ENCODE results near the gene YEATS2. TPM values are rescaled to one million over a fixed set of nuclear protein-coding genes. Genes with fewer than 3 reads are reported as not detected.
"Not testable (repeated sequence)": the region's sequence is repeated elsewhere in the genome, so short reads cannot be mapped to it uniquely, and the experiment has no call there.

Gene YEATS2
- total RNA-seq, 1 experiment from 2014 or later = 57.4 TPM

DNA sequence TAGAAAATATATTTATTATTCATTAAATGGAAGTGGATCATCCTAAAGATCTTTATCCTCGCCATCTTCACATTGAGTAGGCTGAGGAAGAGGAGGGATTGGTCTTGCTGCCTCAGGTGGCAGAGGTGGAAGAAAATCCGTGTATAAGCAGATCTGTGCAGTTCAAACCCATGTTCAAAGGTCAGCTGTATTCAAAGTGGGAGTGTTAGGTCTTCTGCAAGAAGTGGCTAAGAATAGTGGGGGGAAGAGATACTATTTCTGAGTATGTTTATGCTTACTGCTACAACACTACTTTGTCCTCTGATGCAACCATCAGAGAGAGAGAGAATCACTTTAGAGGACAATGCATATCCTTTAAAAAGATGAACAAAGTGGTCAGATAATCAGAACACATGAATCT, 39.5 kb downstream of the YEATS2 start:
- H3K27me3 Mint-ChIP-seq (ENCODE audit: unreplicated experiment) = no peaks in the 10 kb centered on the region
- CTCF ChIA-PET = no interaction called here
- no peaks in the 10 kb centered on the region for H3K9me3 Mint-ChIP-seq (ENCODE audit: low read depth, unreplicated experiment)
- peaks cover 19% of the 10 kb centered on the region for H3K36me3 Mint-ChIP-seq (ENCODE audit: insufficient read depth, unreplicated experiment)
- DNase-seq = no peak
- BruUV-seq (replicated peaks) = no TSS peak
- H3K4me3 Mint-ChIP-seq (ENCODE audit: low read depth, unreplicated experiment) = no peak overlapping the region
- no peak overlapping the region for H3K27ac Mint-ChIP-seq (ENCODE audit: unreplicated experiment)
- intact Hi-C loops (cut with micrococcal nuclease; ENCODE audit: unreplicated experiment) = no loop called here
- H3K4me1 Mint-ChIP-seq (ENCODE audit: low read depth, unreplicated experiment) = no peaks in the 10 kb centered on the region
- TF ChIP-seq, protein P1, sequence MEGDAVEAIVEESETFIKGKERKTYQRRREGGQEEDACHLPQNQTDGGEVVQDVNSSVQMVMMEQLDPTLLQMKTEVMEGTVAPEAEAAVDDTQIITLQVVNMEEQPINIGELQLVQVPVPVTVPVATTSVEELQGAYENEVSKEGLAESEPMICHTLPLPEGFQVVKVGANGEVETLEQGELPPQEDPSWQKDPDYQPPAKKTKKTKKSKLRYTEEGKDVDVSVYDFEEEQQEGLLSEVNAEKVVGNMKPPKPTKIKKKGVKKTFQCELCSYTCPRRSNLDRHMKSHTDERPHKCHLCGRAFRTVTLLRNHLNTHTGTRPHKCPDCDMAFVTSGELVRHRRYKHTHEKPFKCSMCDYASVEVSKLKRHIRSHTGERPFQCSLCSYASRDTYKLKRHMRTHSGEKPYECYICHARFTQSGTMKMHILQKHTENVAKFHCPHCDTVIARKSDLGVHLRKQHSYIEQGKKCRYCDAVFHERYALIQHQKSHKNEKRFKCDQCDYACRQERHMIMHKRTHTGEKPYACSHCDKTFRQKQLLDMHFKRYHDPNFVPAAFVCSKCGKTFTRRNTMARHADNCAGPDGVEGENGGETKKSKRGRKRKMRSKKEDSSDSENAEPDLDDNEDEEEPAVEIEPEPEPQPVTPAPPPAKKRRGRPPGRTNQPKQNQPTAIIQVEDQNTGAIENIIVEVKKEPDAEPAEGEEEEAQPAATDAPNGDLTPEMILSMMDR (IDR thresholded peaks at IDR 0.05; ENCODE audit: unreplicated experiment) = no peak

DNA sequence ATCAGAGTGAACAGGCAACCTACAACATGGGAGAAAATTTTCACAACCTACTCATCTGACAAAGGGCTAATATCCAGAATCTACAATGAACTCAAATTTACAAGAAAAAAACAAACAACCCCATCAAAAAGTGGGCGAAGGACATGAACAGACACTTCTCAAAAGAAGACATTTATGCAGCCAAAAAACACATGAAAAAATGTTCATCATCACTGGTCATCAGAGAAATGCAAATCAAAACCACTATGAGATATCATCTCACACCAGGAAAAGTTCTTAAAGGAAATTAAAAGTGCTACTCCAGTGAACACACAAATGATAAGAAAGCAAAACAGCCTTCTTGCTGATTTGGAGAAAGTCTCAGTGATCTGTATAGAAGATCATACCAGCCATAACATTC, 42.6 kb downstream of the YEATS2 start:
- H3K4me3 Mint-ChIP-seq (ENCODE audit: low read depth, unreplicated experiment); intact Hi-C loops (cut with micrococcal nuclease; ENCODE audit: unreplicated experiment); H3K9me3 Mint-ChIP-seq (ENCODE audit: low read depth, unreplicated experiment); H3K27me3 Mint-ChIP-seq (ENCODE audit: unreplicated experiment); H3K4me1 Mint-ChIP-seq (ENCODE audit: low read depth, unreplicated experiment); H3K27ac Mint-ChIP-seq (ENCODE audit: unreplicated experiment); DNase-seq: not testable (repeated sequence)
- TSS peak; percentile 13 for BruUV-seq (replicated peaks)
- CTCF ChIA-PET = interaction anchor here (1.1 kb wide), 1 partner anchor 27 kb away, joined by 3 read pairs; no protein-coding TSS in a partner anchor
- H3K36me3 Mint-ChIP-seq (ENCODE audit: insufficient read depth, unreplicated experiment) = peaks cover 11% of the 10 kb centered on the region

DNA sequence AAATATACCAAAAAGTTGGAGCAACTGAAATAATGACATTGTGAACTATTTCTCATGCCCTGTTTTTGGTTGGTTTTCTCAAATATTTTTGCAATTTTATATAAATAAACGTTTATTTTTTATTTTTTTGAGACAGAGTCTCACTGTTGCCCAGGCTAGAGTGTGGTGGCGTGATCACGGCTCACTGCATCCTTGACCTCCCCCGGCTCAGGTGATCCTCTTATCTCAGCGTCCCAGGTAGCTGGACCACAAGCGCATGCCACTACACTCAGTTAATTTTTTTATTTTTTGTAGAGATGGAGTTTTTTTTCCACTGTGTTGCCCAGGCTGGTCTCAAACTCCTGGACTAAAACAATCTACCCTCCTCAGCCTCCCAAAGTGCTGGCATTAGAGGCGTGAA, 45.6 kb downstream of the YEATS2 start:
- TF ChIP-seq, protein P1 (IDR thresholded peaks at IDR 0.05; ENCODE audit: unreplicated experiment) = no peak
- no peak overlapping the region for H3K27ac Mint-ChIP-seq (ENCODE audit: unreplicated experiment)
- DNase-seq = no peak
- no peaks in the 10 kb centered on the region for H3K9me3 Mint-ChIP-seq (ENCODE audit: low read depth, unreplicated experiment)
- CTCF ChIA-PET = no interaction called here
- peaks cover 11% of the 10 kb centered on the region for H3K36me3 Mint-ChIP-seq (ENCODE audit: insufficient read depth, unreplicated experiment)
- no peaks in the 10 kb centered on the region for H3K27me3 Mint-ChIP-seq (ENCODE audit: unreplicated experiment)
- no TSS peak for BruUV-seq (replicated peaks)
- peaks cover 15% of the 10 kb centered on the region for H3K4me1 Mint-ChIP-seq (ENCODE audit: low read depth, unreplicated experiment)
- no peak overlapping the region for H3K4me3 Mint-ChIP-seq (ENCODE audit: low read depth, unreplicated experiment)
- intact Hi-C loops (cut with micrococcal nuclease; ENCODE audit: unreplicated experiment) = no loop called here

DNA sequence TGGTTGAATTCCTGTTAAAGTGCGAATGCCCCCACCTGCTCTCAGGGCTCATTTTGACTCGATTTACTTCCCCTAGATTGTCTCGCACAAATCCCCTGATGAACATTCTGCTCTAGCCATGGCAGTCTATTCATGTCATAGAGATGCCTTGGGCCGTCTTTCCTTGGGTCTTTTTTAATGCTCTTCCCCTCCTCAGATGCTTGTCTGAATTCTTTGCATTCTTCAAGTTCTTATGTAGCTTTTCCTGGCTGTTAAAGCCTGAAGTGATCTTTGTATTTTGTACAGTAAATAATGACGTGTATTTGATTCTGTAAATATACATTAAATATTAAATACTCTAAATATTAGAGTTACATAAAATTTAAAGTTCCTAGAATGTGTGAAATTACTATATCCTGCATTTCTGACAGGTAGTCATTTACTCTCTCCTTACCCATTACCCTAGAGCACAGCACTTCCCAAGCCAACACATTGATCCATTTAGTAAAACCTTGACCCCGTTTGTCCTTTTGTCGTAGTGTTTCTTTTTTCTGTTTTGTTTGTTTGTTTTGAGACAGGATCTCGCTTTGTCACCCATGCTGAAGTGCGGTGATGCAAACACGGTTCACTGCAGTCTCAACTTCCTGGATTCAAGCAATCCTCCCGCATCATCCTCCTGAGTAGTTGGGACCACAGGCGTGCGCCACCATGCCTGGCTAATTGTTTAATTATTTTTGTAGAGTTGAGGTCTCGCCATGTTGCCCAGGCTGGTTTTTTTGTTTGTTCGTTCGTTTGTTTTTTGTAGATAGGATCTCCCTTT, 47.9 kb downstream of the YEATS2 start:
- Mint-ChIP-seq H3K4me1 (ENCODE audit: low read depth, unreplicated experiment) (peaks cover 15% of the 10 kb centered on the region), H3K36me3 (ENCODE audit: insufficient read depth, unreplicated experiment) (peaks cover 21% of the 10 kb centered on the region), H3K27ac (ENCODE audit: unreplicated experiment) (peak overlapping the region; percentile 20), H3K9me3 (ENCODE audit: low read depth, unreplicated experiment) (no peaks in the 10 kb centered on the region), H3K4me3 (ENCODE audit: low read depth, unreplicated experiment) (no peak overlapping the region), H3K27me3 (ENCODE audit: unreplicated experiment) (no peaks in the 10 kb centered on the region)
- DNase-seq = no peak
- CTCF ChIA-PET = no interaction called here
- TF ChIP-seq, protein P1 (IDR thresholded peaks at IDR 0.05; ENCODE audit: unreplicated experiment) = no peak
- no TSS peak for BruUV-seq (replicated peaks)
- intact Hi-C loops (cut with micrococcal nuclease; ENCODE audit: unreplicated experiment) = no loop called here

DNA sequence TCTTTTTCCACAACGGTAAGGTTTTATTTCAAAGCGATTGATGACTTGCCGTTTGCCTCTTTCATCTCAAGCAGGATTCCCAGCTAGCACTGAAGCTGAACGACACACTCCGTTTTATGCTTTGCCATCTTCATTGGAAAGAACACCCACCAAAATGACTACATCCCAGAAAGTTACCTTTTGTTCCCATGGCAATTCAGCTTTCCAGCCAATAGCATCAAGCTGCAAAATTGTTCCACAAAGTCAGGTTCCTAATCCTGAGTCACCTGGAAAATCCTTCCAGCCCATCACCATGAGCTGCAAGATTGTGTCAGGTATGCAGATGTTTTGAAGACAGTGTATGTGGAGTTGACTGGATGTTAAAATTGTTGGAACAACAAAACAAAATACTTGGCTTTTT, 56.5 kb downstream of the YEATS2 start:
- Mint-ChIP-seq H3K4me3 (ENCODE audit: low read depth, unreplicated experiment) (no peak overlapping the region), H3K27ac (ENCODE audit: unreplicated experiment) (no peak overlapping the region), H3K9me3 (ENCODE audit: low read depth, unreplicated experiment) (no peaks in the 10 kb centered on the region), H3K4me1 (ENCODE audit: low read depth, unreplicated experiment) (no peaks in the 10 kb centered on the region), H3K36me3 (ENCODE audit: insufficient read depth, unreplicated experiment) (peaks cover 34% of the 10 kb centered on the region), H3K27me3 (ENCODE audit: unreplicated experiment) (no peaks in the 10 kb centered on the region)
- no TSS peak for BruUV-seq (replicated peaks)
- CTCF ChIA-PET = no interaction called here
- intact Hi-C loops (cut with micrococcal nuclease; ENCODE audit: unreplicated experiment) = no loop called here
- TF ChIP-seq, protein P1 (IDR thresholded peaks at IDR 0.05; ENCODE audit: unreplicated experiment) = no peak
- no peak for DNase-seq

All from Calu3 (cell line).